H9 (cell line): ENCODE measurements around the gene MAPK6. TPM values are rescaled to one million over a fixed set of nuclear protein-coding genes. Genes with fewer than 3 reads are reported as not detected.

Experiments
- DNase-seq: peaks from one replicate; pipeline ENCODE4 v3.0.0-alpha.2; 2017
- H2AFZ ChIP-seq: one replicate; pipeline ENCODE4 v1.6.1; 2013; ENCODE audit warnings: mild to moderate bottlenecking, low read length, control low read depth, moderate library complexity
- H2AK5ac ChIP-seq: 2 replicates; pipeline ENCODE4 v1.6.1; 2013; ENCODE audit warnings: low read length, control low read depth, mixed read lengths; ENCODE audit not compliant: insufficient read length
- H2BK120ac ChIP-seq: one replicate; pipeline ENCODE4 v1.6.1; 2013; ENCODE audit warnings: low read depth, mild to moderate bottlenecking, low read length, control low read depth, inconsistent platforms; ENCODE audit not compliant: poor library complexity, severe bottlenecking
- H2BK12ac ChIP-seq: 2 replicates; pipeline ENCODE4 v1.6.1; 2013; ENCODE audit warnings: low read length, control low read depth, mixed read lengths, low read depth; ENCODE audit not compliant: insufficient read length
- H2BK15ac ChIP-seq: 2 replicates; pipeline ENCODE4 v1.6.1; 2013; ENCODE audit warnings: low read depth, low read length, control low read depth
- H2BK20ac ChIP-seq: one replicate; pipeline ENCODE4 v1.6.1; 2013; ENCODE audit warnings: low read depth, mild to moderate bottlenecking, low read length, control low read depth, inconsistent platforms; ENCODE audit not compliant: poor library complexity, severe bottlenecking
- H2BK5ac ChIP-seq: 2 replicates; pipeline ENCODE4 v1.6.1; 2013; ENCODE audit warnings: low read length, control low read depth, mixed read lengths; ENCODE audit not compliant: insufficient read length
- H3K14ac ChIP-seq: 2 replicates; pipeline ENCODE4 v1.6.1; 2013; ENCODE audit warnings: low read length, control low read depth; ENCODE audit not compliant: insufficient read depth
- H3K18ac ChIP-seq: 2 replicates; pipeline ENCODE4 v1.6.1; 2013; ENCODE audit warnings: low read depth, mild to moderate bottlenecking, mixed read lengths, low read length, control low read depth; ENCODE audit not compliant: insufficient read length
- H3K23ac ChIP-seq: 2 replicates; pipeline ENCODE4 v1.6.1; 2013; ENCODE audit warnings: low read length, control low read depth, mixed read lengths, low read depth; ENCODE audit not compliant: insufficient read length
- H3K23me2 ChIP-seq: 2 replicates; pipeline ENCODE4 v1.6.1; 2013; ENCODE audit warnings: low read depth, mild to moderate bottlenecking, mixed read lengths, low read length, control low read depth; ENCODE audit not compliant: insufficient read length, poor library complexity, severe bottlenecking
- H3K27ac ChIP-seq: 2 replicates; pipeline ENCODE4 v1.5.1; 2013; ENCODE audit warnings: low read length, control low read depth, mixed read lengths, low read depth; ENCODE audit not compliant: insufficient read length
- H3K27me3 ChIP-seq: 2 replicates; pipeline ENCODE4 v1.6.1; 2013; ENCODE audit warnings: low read length, control low read depth, inconsistent platforms; ENCODE audit not compliant: insufficient read depth
- H3K4ac ChIP-seq: 2 replicates; pipeline ENCODE4 v1.6.1; 2013; ENCODE audit warnings: low read depth, mild to moderate bottlenecking, control low read depth, inconsistent platforms, low read length, moderate library complexity
- H3K4me1 ChIP-seq: 2 replicates; pipeline ENCODE4 v1.6.1; 2013; ENCODE audit warnings: low read length, control low read depth, inconsistent platforms; ENCODE audit not compliant: insufficient read depth
- H3K4me2 ChIP-seq: 2 replicates; pipeline ENCODE4 v1.6.1; 2013; ENCODE audit warnings: low read length, control low read depth, mixed read lengths; ENCODE audit not compliant: insufficient read length, insufficient read depth
- H3K56ac ChIP-seq: 2 replicates; pipeline ENCODE4 v1.6.1; 2013; ENCODE audit warnings: low read depth, mild to moderate bottlenecking, mixed read lengths, low read length, control low read depth; ENCODE audit not compliant: insufficient read length
- H3K79me1 ChIP-seq: 2 replicates; pipeline ENCODE4 v1.6.1; 2013; ENCODE audit warnings: low read depth, mild to moderate bottlenecking, moderate library complexity, low read length, control low read depth, inconsistent platforms; ENCODE audit not compliant: insufficient read depth, poor library complexity, severe bottlenecking
- H3K79me2 ChIP-seq: 2 replicates; pipeline ENCODE4 v1.6.1; 2013; ENCODE audit warnings: low read length, control low read depth, inconsistent platforms; ENCODE audit not compliant: insufficient read depth
- H3K9ac ChIP-seq: 2 replicates; pipeline ENCODE4 v1.6.1; 2013; ENCODE audit warnings: low read length, control low read depth, mixed read lengths; ENCODE audit not compliant: insufficient read length; ENCODE audit errors: extremely low read depth
- H3K9me3 ChIP-seq: one replicate; pipeline ENCODE4 v1.6.1; 2013; ENCODE audit warnings: low read depth, low read length, inconsistent platforms; ENCODE audit not compliant: control insufficient read depth
- H3T11ph ChIP-seq: one replicate; pipeline ENCODE4 v1.6.1; 2013; ENCODE audit warnings: mild to moderate bottlenecking, low read length, control low read depth, inconsistent platforms
- H4K20me1 ChIP-seq: one replicate; pipeline ENCODE4 v1.6.1; 2013; ENCODE audit not compliant: control insufficient read depth, insufficient read length, insufficient read depth
- H4K5ac ChIP-seq: 2 replicates; pipeline ENCODE4 v1.6.1; 2013; ENCODE audit warnings: low read depth, mild to moderate bottlenecking, mixed read lengths, low read length, control low read depth; ENCODE audit not compliant: insufficient read length
- H4K8ac ChIP-seq: replicated peaks from 2 replicates; pipeline ENCODE4 v1.6.1; 2013; ENCODE audit warnings: low read length, control low read depth, mixed read lengths, low read depth; ENCODE audit not compliant: insufficient read length
- H4K91ac ChIP-seq: 2 replicates; pipeline ENCODE4 v1.6.1; 2013; ENCODE audit warnings: low read depth, mild to moderate bottlenecking, moderate library complexity, mixed read lengths, low read length, control low read depth; ENCODE audit not compliant: insufficient read length
- H3K27ac Mint-ChIP-seq, 3 experiments: 2 replicates in 2 of 3; 3 replicates in 1 of 3; pipeline ENCODE4 v1.8.0; 2020 to 2021; ENCODE audit warnings: mixed read lengths in 3 of 3, mild to moderate bottlenecking in 1 of 3, moderate library complexity in 1 of 3
- H3K27me3 Mint-ChIP-seq: 2 replicates; pipeline ENCODE4 v1.8.0; 2021; ENCODE audit warnings: low read depth, mild to moderate bottlenecking, moderate library complexity, mixed read lengths
- H3K36me3 Mint-ChIP-seq, 3 experiments: 2 replicates in 2 of 3; 3 replicates in 1 of 3; pipeline ENCODE4 v1.8.0; 2020 to 2021; ENCODE audit warnings: low read depth in 3 of 3, mixed read lengths in 3 of 3; ENCODE audit not compliant: insufficient read depth in 1 of 3
- H3K4me1 Mint-ChIP-seq, 2 experiments: 2 replicates each; pipeline ENCODE4 v1.8.0; 2020; ENCODE audit warnings: mixed read lengths in 2 of 2
- H3K4me3 Mint-ChIP-seq, 2 experiments: 2 replicates in 1 of 2; 3 replicates in 1 of 2; pipeline ENCODE4 v1.8.0; 2020 to 2021; ENCODE audit warnings: mild to moderate bottlenecking in 2 of 2, mixed read lengths in 2 of 2, moderate library complexity in 1 of 2
- H3K9me3 Mint-ChIP-seq, 2 experiments: 2 replicates in 1 of 2; 3 replicates in 1 of 2; pipeline ENCODE4 v1.8.0; 2020; ENCODE audit warnings: mild to moderate bottlenecking in 2 of 2, mixed read lengths in 2 of 2, moderate library complexity in 1 of 2
- CTCF ChIP-seq: fragments of 200-600 bp; sonication (generic); conservative IDR thresholded peaks from 3 replicates; pipeline ENCODE4 v1.8.0; 2021; ENCODE audit warnings: antibody characterized with exemption, mild to moderate bottlenecking
- total RNA-seq: library from RNA; stranded (reverse); gene quantifications from 2 replicates; pipeline ENCODE4 v1.2.1, GENCODE V29; 2021

The MAPK6 gene
- total RNA-seq, 1 experiment from 2014 or later = 88.6 TPM

DNA sequence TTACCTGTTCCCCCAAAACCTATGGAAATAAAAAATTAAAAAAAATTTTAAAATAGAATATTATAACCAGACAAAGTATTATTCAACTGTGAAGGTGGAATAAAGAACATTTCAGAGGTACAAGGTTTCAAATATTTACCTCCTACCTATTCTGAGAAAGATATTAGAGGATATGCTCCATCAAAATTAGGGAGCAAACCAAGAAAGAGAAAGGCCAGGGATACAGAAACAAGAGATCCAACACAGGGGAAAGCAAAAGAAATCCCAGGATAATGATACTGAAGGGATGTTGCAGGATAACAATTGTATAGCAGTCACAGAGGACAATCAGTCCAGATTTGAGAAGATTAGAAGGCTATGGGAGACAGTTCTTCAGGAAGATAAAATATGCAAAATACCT, 71.2 kb downstream of the MAPK6 start:
- H3K36me3 Mint-ChIP-seq = 0 out of 7 replicates have a peak, but pooled peaks cover 0 to 4% (median 0%) of the 10 kb centered on the region in 3 experiments
- peaks cover 10 to 12% of the 10 kb centered on the region in 2 experiments for H3K9me3 Mint-ChIP-seq
- H3T11ph ChIP-seq = no peak overlapping the region
- no peaks in the 10 kb centered on the region for H3K79me1 ChIP-seq
- H2AK5ac ChIP-seq = no peak overlapping the region
- H3K27ac Mint-ChIP-seq = no peak overlapping the region
- no peak overlapping the region for H2AFZ ChIP-seq
- H3K9me3 ChIP-seq = no peaks in the 10 kb centered on the region
- H4K91ac ChIP-seq = no peak overlapping the region
- no peak overlapping the region for H3K23ac ChIP-seq
- no peak overlapping the region for H2BK20ac ChIP-seq
- H3K27ac ChIP-seq = no peak overlapping the region
- H3K4ac ChIP-seq = no peak overlapping the region
- no peak overlapping the region for H3K18ac ChIP-seq
- no peak for TF ChIP-seq CTCF
- no peaks in the 10 kb centered on the region for H4K20me1 ChIP-seq
- no peaks in the 10 kb centered on the region for H3K27me3 ChIP-seq
- no peaks in the 10 kb centered on the region for H3K4me1 ChIP-seq
- H3K4me2 ChIP-seq = no peak overlapping the region
- H4K8ac ChIP-seq = no peak overlapping the region
- H2BK5ac ChIP-seq = no peak overlapping the region
- H3K56ac ChIP-seq = no peak overlapping the region
- no peak overlapping the region for H4K5ac ChIP-seq
- DNase-seq = no peak
- no peak overlapping the region for H2BK15ac ChIP-seq
- no peak overlapping the region for H3K14ac ChIP-seq
- no peak overlapping the region for H3K9ac ChIP-seq
- H3K23me2 ChIP-seq = no peaks in the 10 kb centered on the region
- no peak overlapping the region for H2BK12ac ChIP-seq
- H2BK120ac ChIP-seq = no peak overlapping the region
- H3K27me3 Mint-ChIP-seq = no peaks in the 10 kb centered on the region
- H3K4me1 Mint-ChIP-seq = no peaks in the 10 kb centered on the region
- H3K4me3 Mint-ChIP-seq = no peak overlapping the region
- no peaks in the 10 kb centered on the region for H3K79me2 ChIP-seq
